Trophoblast cell (in vitro differentiated cells and primary cell): Measurements from ENCODE around the gene GPR87.

Experiments
- DNase-seq, 2 donors: peaks; one replicate each; pipeline ENCODE4 v3.0.0-alpha.2; 2016
- H2AFZ ChIP-seq: 2 replicates; pipeline ENCODE4 v1.6.1; 2013; ENCODE audit warnings: low read length, moderate library complexity, mild to moderate bottlenecking; ENCODE audit not compliant: insufficient read depth, poor library complexity
- H2AK5ac ChIP-seq: 2 replicates; pipeline ENCODE4 v1.6.1; 2013; ENCODE audit warnings: mild to moderate bottlenecking, low read length
- H2BK120ac ChIP-seq: 2 replicates; pipeline ENCODE4 v1.6.1; 2013; ENCODE audit warnings: low read length, mild to moderate bottlenecking, moderate library complexity; ENCODE audit not compliant: insufficient read depth, poor library complexity
- H2BK12ac ChIP-seq: 2 replicates; pipeline ENCODE4 v1.6.1; 2013; ENCODE audit warnings: mild to moderate bottlenecking, low read length, moderate library complexity
- H2BK5ac ChIP-seq: 2 replicates; pipeline ENCODE4 v1.6.1; 2013; ENCODE audit warnings: low read length, low read depth, moderate library complexity, mild to moderate bottlenecking; ENCODE audit not compliant: poor library complexity
- H3K14ac ChIP-seq: 2 replicates; pipeline ENCODE4 v1.6.1; 2013; ENCODE audit warnings: mild to moderate bottlenecking, low read length
- H3K18ac ChIP-seq: 2 replicates; pipeline ENCODE4 v1.6.1; 2013; ENCODE audit warnings: mild to moderate bottlenecking, low read length
- H3K23ac ChIP-seq: 2 replicates; pipeline ENCODE4 v1.6.1; 2013; ENCODE audit warnings: low read length
- H3K27ac ChIP-seq: 2 replicates; pipeline ENCODE4 v1.5.1; 2013; ENCODE audit warnings: low read depth, mild to moderate bottlenecking, inconsistent platforms, low read length, moderate library complexity
- H3K27me3 ChIP-seq: 2 replicates; pipeline ENCODE4 v1.6.1; 2013; ENCODE audit warnings: inconsistent platforms, mild to moderate bottlenecking, low read length, moderate library complexity; ENCODE audit not compliant: insufficient read depth
- H3K36me3 ChIP-seq, 2 experiments: 1 replicate in 1 of 2; 2 replicates in 1 of 2; pipeline ENCODE4 v1.6.1; 2013; ENCODE audit warnings: low read length in 2 of 2, mild to moderate bottlenecking in 2 of 2, moderate library complexity in 1 of 2; ENCODE audit not compliant: insufficient read depth in 2 of 2, control insufficient read depth in 1 of 2
- H3K4ac ChIP-seq: 2 replicates; pipeline ENCODE4 v1.6.1; 2013; ENCODE audit warnings: low read depth, mild to moderate bottlenecking, low read length, moderate library complexity
- H3K4me1 ChIP-seq, 2 experiments: 1 replicate in 1 of 2; 2 replicates in 1 of 2; pipeline ENCODE4 v1.6.1; 2013; ENCODE audit warnings: low read length in 2 of 2, mild to moderate bottlenecking in 2 of 2, moderate library complexity in 1 of 2; ENCODE audit not compliant: insufficient read depth in 2 of 2, control insufficient read depth in 1 of 2
- H3K4me2 ChIP-seq: 2 replicates; pipeline ENCODE4 v1.6.1; 2013; ENCODE audit warnings: inconsistent platforms, mild to moderate bottlenecking, low read length, moderate library complexity
- H3K4me3 ChIP-seq: 2 replicates; pipeline ENCODE4 v1.5.1; 2013; ENCODE audit warnings: mild to moderate bottlenecking, low read depth, low read length, inconsistent platforms
- H3K79me1 ChIP-seq: one replicate; pipeline ENCODE4 v1.6.1; 2013; ENCODE audit warnings: low read length
- H3K79me2 ChIP-seq: 2 replicates; pipeline ENCODE4 v1.6.1; 2013; ENCODE audit warnings: low read length, mild to moderate bottlenecking; ENCODE audit not compliant: control insufficient read depth, insufficient read depth, poor library complexity
- H3K9ac ChIP-seq: 2 replicates; pipeline ENCODE4 v1.6.1; 2013; ENCODE audit warnings: mild to moderate bottlenecking, low read length
- H3K9me3 ChIP-seq: 2 replicates; pipeline ENCODE4 v1.6.1; 2013; ENCODE audit warnings: low read depth, mild to moderate bottlenecking, control low read depth, inconsistent platforms, low read length; ENCODE audit not compliant: insufficient read depth
- H4K12ac ChIP-seq: 2 replicates; pipeline ENCODE4 v1.6.1; 2013; ENCODE audit warnings: low read depth, mild to moderate bottlenecking, low read length, moderate library complexity
- H4K8ac ChIP-seq: 2 replicates; pipeline ENCODE4 v1.6.1; 2013; ENCODE audit warnings: low read depth, mild to moderate bottlenecking, low read length, moderate library complexity
- H4K91ac ChIP-seq: one replicate; pipeline ENCODE4 v1.6.1; 2013; ENCODE audit warnings: low read depth, mild to moderate bottlenecking, low read length, moderate library complexity
- WGBS: extraction: QIAGEN DNeasy Blood & Tissue Kit; methylation state at CpG from one replicate; pipeline ENCODE4 v1.1.7; 2013; ENCODE audit warnings: missing lambda C conversion rate; ENCODE audit not compliant: insufficient read length, insufficient coverage; ENCODE audit errors: extremely low coverage; 5-methylcytosine and 5-hydroxymethylcytosine counted together

The GPR87 gene

GRCh38 chr3:151268267-151269235 is 48.1 kb downstream of the GPR87 start:
- H4K12ac ChIP-seq, result no peak overlapping the region
- no peak overlapping the region for H4K8ac ChIP-seq
- H3K9ac ChIP-seq, result no peak overlapping the region
- WGBS, result no CpG with 5 or more reads among the region's 11 CpGs
- H3K9me3 ChIP-seq, result no peaks in the 10 kb centered on the region
- no peak overlapping the region for H2AFZ ChIP-seq
- H2BK120ac ChIP-seq, result no peak overlapping the region
- H3K79me2 ChIP-seq, result no peaks in the 10 kb centered on the region
- H3K27me3 ChIP-seq, result no peaks in the 10 kb centered on the region
- H4K91ac ChIP-seq, result no peak overlapping the region
- no peaks in the 10 kb centered on the region for H3K4me1 ChIP-seq
- no peak overlapping the region for H3K27ac ChIP-seq
- no peak overlapping the region for H3K4ac ChIP-seq
- no peak overlapping the region for H2BK5ac ChIP-seq
- peaks cover 3% of the 10 kb centered on the region in 2 experiments for H3K36me3 ChIP-seq
- no peak overlapping the region for H3K23ac ChIP-seq
- no peak overlapping the region for H3K4me3 ChIP-seq
- no peaks in the 10 kb centered on the region for H3K79me1 ChIP-seq
- H3K14ac ChIP-seq, result no peak overlapping the region
- no peak overlapping the region for H2BK12ac ChIP-seq
- H2AK5ac ChIP-seq, result no peak overlapping the region
- H3K18ac ChIP-seq, result no peak overlapping the region
- no peak for DNase-seq
- no peak overlapping the region for H3K4me2 ChIP-seq

GRCh38 chr3:151267066-151267465 is 49.6 kb downstream of the GPR87 start:
- Histone ChIP-seq H3K23ac (no peak overlapping the region), H4K8ac (no peak overlapping the region), H3K27ac (no peak overlapping the region), H3K9me3 (no peaks in the 10 kb centered on the region), H2AK5ac (no peak overlapping the region), H2BK120ac (no peak overlapping the region), H3K9ac (no peak overlapping the region), H3K4ac (no peak overlapping the region), H4K12ac (no peak overlapping the region), H3K4me2 (no peak overlapping the region), H4K91ac (no peak overlapping the region), H2BK12ac (no peak overlapping the region), H2AFZ (no peak overlapping the region), H3K18ac (no peak overlapping the region), H2BK5ac (no peak overlapping the region), H3K79me1 (no peaks in the 10 kb centered on the region), H3K79me2 (no peaks in the 10 kb centered on the region), H3K4me3 (no peak overlapping the region), H3K14ac (no peak overlapping the region), H3K27me3 (no peaks in the 10 kb centered on the region), H3K36me3 (peaks cover 5 to 8% of the 10 kb centered on the region in 2 experiments), H3K4me1 (no peaks in the 10 kb centered on the region)
- no peak for DNase-seq
- no CpG with 5 or more reads among the region's 1 CpG for WGBS

- Histone ChIP-seq H3K4me2 (no peak overlapping the region), H3K4ac (no peak overlapping the region), H3K4me3 (no peak overlapping the region), H3K36me3 (peaks cover 10 to 11% of the 10 kb centered on the region in 2 experiments), H2BK120ac (no peak overlapping the region), H2BK5ac (no peak overlapping the region), H2BK12ac (no peak overlapping the region), H3K4me1 (no peaks in the 10 kb centered on the region), H3K27me3 (no peaks in the 10 kb centered on the region), H3K79me1 (no peaks in the 10 kb centered on the region), H3K9ac (no peak overlapping the region), H2AFZ (no peak overlapping the region), H2AK5ac (no peak overlapping the region), H4K8ac (no peak overlapping the region), H3K79me2 (no peaks in the 10 kb centered on the region), H3K9me3 (no peaks in the 10 kb centered on the region), H3K23ac (no peak overlapping the region), H3K27ac (no peak overlapping the region), H4K91ac (no peak overlapping the region), H4K12ac (no peak overlapping the region), H3K14ac (no peak overlapping the region), H3K18ac (no peak overlapping the region)
- DNase-seq, result no peak
- no CpG with 5 or more reads among the region's 5 CpGs for WGBS
These were observed 50.8 kb downstream of the GPR87 start for GRCh38 chr3:151265866-151266265.

- no peak overlapping the region for H3K4me3 ChIP-seq
- H4K8ac ChIP-seq, result no peak overlapping the region
- no peak overlapping the region for H3K14ac ChIP-seq
- no CpG with 5 or more reads among the region's 5 CpGs for WGBS
- no peak overlapping the region for H4K91ac ChIP-seq
- no peak overlapping the region for H3K4me2 ChIP-seq
- no peak for DNase-seq
- H3K4me1 ChIP-seq, result no peaks in the 10 kb centered on the region
- H2BK12ac ChIP-seq, result no peak overlapping the region
- peaks cover 10 to 15% of the 10 kb centered on the region in 2 experiments for H3K36me3 ChIP-seq
- no peaks in the 10 kb centered on the region for H3K79me1 ChIP-seq
- no peak overlapping the region for H3K18ac ChIP-seq
- no peak overlapping the region for H2BK120ac ChIP-seq
- H4K12ac ChIP-seq, result no peak overlapping the region
- no peak overlapping the region for H2BK5ac ChIP-seq
- no peak overlapping the region for H3K27ac ChIP-seq
- no peaks in the 10 kb centered on the region for H3K27me3 ChIP-seq
- no peak overlapping the region for H2AK5ac ChIP-seq
- no peak overlapping the region for H3K4ac ChIP-seq
- H3K79me2 ChIP-seq, result no peaks in the 10 kb centered on the region
- no peak overlapping the region for H2AFZ ChIP-seq
- H3K23ac ChIP-seq, result no peak overlapping the region
- no peaks in the 10 kb centered on the region for H3K9me3 ChIP-seq
- H3K9ac ChIP-seq, result no peak overlapping the region
These were observed 51.5 kb downstream of the GPR87 start for GRCh38 chr3:151265166-151265565.
